GM18508 (cell line): ENCODE measurements around the gene RAD51.

ENCODE experiments used
- ATAC-seq: cut with Tn5 transposase; IDR thresholded peaks from one replicate; pipeline ENCODE4 v1.9.1; 2021; ENCODE audit warnings: moderate number of reproducible peaks; ENCODE audit not compliant: insufficient read depth, unreplicated experiment

The RAD51 gene

DNA sequence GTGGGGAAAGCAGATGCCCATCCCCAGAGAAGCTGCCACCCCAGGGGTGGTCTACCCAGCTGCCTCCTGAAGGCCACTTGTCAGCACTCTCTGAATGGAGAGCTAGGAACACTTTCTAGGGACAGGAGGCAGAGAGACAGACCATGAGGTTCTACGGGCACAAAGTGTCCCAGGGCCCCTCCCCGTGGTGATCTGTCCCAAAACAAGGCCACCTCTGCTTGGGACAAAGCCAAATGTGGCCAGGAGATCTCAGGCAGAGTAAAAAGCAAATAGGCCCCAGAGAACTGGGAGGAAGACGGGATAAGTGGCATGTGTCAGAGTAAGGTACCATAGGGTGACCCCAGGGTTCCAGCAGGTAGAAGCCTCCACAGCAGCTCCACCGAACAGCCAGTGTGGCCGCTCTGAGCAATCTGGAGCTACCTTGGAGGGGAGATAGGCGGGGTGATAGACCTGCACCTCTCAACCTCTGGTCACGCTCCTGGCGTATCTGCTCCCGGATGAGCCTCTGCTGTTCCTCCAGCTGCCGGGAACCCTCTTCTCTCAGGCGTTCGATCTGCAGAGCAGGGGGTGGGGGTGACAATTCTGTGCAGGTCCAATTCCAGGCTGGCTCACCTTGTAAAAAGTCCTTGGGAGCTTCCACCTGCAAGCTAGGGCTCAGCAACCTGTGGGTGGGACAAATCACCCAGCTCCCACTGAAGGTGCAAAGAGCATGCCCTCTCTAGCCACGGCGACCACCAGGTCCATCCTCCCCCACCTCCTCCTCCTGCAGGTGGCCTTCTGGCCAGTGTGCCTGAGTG lies 81.0 kb downstream of the RAD51 start:
- ATAC-seq, result no peak

DNA sequence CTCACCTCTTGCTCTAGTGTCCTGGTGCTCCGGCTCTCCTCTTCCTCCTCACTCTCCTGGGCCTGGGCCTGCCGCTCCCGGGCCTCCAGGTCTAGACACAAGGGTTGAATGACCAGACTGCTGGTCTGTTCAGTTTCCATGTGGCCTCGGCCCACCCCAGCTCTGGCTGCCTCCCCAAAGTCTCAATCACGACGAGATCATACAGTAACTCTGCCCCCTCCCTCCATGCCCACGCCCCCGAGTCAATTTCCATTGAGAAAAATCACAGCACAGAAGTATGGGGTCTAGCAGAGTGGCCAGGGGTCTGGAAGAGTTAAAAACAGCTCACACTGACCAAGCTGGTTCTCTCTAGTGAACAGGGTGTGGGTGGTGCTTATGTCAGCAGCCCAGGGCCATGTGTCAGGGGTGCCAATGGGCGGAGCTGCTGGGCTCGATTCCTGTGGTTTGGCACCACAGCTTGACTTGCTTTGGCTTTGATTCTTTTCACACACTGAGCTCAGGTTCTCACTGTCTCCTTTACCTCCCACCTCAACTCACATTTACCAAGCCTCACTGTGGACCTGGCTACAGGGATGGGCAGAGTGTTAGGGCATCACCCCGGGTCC lies 81.7 kb downstream of the RAD51 start:
- ATAC-seq, result no peak
